Hypothalamus (tissue), 51 donors: ENCODE measurements around the gene REST.

Experiments
- DNase-seq, 51 donors: peaks; one replicate each; lab custom pipeline; 2025; lab: John Stamatoyannopoulos, UW

The REST gene

GRCh38 chr4:56976837-56977320, 69.2 kb downstream of the REST start:
- DNase-seq = peak in 14 of 51 donors; percentile 17 to 67 (median 55)

- DNase-seq = peak; percentile 78 to 99 (median 94)
Measured at GRCh38 chr4:56977321-56978012, 69.8 kb downstream of the REST start, which contains the start of gene NOA1. Gene NOA1, minus strand, starts transcription at chr4:56977606. Its CDS starts 21 bp downstream, at chr4:56977585.

GRCh38 chr4:56978750-56979303, 71.1 kb downstream of the REST start, which contains the start of gene POLR2B:
Gene POLR2B, plus strand, starts transcription at chr4:56978896. Its CDS starts 90 bp downstream, at chr4:56978986.
- DNase-seq = peak; percentile 59 to 94 (median 86)

- peak in 1 of 51 donors; percentile 1 for DNase-seq
Measured at GRCh38 chr4:56979421-56980072, 71.8 kb downstream of the REST start.

GRCh38 chr4:56981795-56982201, 74.1 kb downstream of the REST start:
- no peak for DNase-seq

GRCh38 chr4:56986192-56986591, 78.5 kb downstream of the REST start:
- no peak for DNase-seq

- DNase-seq = no peak
Measured at GRCh38 chr4:56986952-56987351, 79.3 kb downstream of the REST start.

GRCh38 chr4:56990109-56990905, 82.6 kb downstream of the REST start:
- DNase-seq = no peak

GRCh38 chr4:56995525-56995924, 87.8 kb downstream of the REST start:
- DNase-seq = peak in 48 of 51 donors; percentile 1 to 85 (median 48)

GRCh38 chr4:56999751-57000150, 92.1 kb downstream of the REST start:
- no peak for DNase-seq

- DNase-seq = no peak
Measured at GRCh38 chr4:57013543-57014120, 105.9 kb downstream of the REST start.
